ENCODE measurements around the gene TMEM107.

Gene TMEM107

DNA sequence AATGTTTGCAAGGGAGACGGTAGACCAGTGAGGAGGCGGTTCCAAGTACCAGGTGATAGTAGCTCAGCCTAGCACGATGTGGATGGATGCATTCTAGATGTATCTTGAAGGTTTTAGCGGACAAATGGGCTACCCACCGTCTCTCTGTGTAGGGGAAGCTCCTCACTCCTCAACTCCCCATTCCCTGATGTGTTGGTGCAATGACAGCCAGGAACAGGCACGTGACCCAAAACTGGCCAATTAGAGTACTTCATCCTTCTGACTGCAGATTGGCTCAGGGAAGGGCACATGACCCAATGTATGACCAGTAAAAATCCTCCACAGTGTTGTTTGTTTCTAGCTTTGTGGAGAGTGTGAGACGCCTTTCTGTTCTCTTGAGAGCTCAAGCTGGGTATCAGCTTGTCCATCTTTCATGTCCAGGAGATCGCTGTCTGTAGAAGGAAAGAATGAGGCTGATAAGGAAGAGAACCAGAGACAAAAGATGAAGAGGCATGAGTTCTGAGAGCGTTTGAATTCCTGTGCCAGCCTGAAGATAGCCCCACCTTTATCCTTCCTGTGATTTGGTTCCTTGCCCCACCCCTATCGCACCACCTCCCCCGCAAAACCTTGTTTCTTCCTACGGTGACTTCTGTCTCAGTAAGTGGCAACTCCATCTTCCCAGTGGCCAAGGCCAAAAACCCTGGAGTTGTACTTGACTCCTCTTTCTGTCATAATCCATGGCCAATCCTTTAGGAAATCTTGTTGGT lies 16.1 kb upstream of the TMEM107 start:
- peak overlapping the region; percentile 46 for H3K4me3 ChIP-seq (ENCODE audit: insufficient read depth, low read length, poor library complexity, severe bottlenecking)

DNA sequence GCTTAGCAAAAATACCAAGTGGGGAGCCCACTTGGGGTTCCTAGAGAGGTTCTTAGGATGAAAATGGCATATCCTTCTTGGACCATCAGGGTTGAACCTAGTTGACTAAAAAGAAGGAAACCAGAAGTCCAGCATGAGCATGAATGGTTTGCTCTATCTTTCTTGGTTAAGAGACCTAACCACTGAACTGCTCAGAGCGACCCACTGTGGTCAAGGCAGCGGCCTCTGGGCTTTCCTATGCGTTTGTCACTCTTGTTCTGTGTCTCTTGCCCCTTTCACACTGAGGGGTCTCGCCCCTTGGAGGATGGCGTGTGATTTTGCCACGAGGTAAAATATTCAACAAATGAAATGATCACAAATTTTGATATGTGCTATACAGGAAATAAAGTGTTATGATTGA lies 14.3 kb upstream of the TMEM107 start:
- H4K20me1 ChIP-seq (ENCODE audit: low read depth, low read length) = no peaks in the 10 kb centered on the region
- TF ChIP-seq EZH2phosphoT487 (conservative IDR thresholded peaks at IDR 0.05; ENCODE audit: low read length) = no peak
- H3K9ac ChIP-seq (ENCODE audit: low read length) = peak overlapping the region; percentile 75
- H3K9me3 ChIP-seq (ENCODE audit: insufficient read depth, low read length) = no peaks in the 10 kb centered on the region
- no peaks in the 10 kb centered on the region for H3K36me3 ChIP-seq (ENCODE audit: low read length)
- peak overlapping the region; percentile 74 for H3K4me2 ChIP-seq (ENCODE audit: low read depth, low read length, poor library complexity, severe bottlenecking)
- peak overlapping the region; percentile 49 for H3K4me3 ChIP-seq (ENCODE audit: insufficient read depth, low read length, poor library complexity, severe bottlenecking)
- peaks cover 32% of the 10 kb centered on the region for H3F3A ChIP-seq (ENCODE audit: insufficient read depth)
- no peaks in the 10 kb centered on the region for H3K9me2 ChIP-seq (replicated peaks; ENCODE audit: insufficient read depth, low read length)
- H3K79me2 ChIP-seq (ENCODE audit: insufficient read depth, low read length) = peaks cover 13% of the 10 kb centered on the region; the same call in 1 of the 2 replicates
- H3K27ac ChIP-seq (ENCODE audit: low read depth, low read length) = peak overlapping the region; percentile 54
- no peaks in the 10 kb centered on the region for H3K27me3 ChIP-seq (ENCODE audit: low read length)
- H2AFZ ChIP-seq (ENCODE audit: low read depth, low read length, severe bottlenecking) = peak overlapping the region; percentile 53

More for the DNA sequence above, 16.1 kb upstream of the TMEM107 start:
- peak overlapping the region; percentile 53 for H3K9ac ChIP-seq (ENCODE audit: low read length)
- peaks cover 21% of the 10 kb centered on the region for H3F3A ChIP-seq (ENCODE audit: insufficient read depth)
- peaks cover 13% of the 10 kb centered on the region; the same call in 1 of the 2 replicates for H3K79me2 ChIP-seq (ENCODE audit: insufficient read depth, low read length)
- no peaks in the 10 kb centered on the region for H3K27me3 ChIP-seq (ENCODE audit: low read length)
- peak overlapping the region; percentile 57 for H2AFZ ChIP-seq (ENCODE audit: low read depth, low read length, severe bottlenecking)
- H3K4me2 ChIP-seq (ENCODE audit: low read depth, low read length, poor library complexity, severe bottlenecking) = peak overlapping the region; percentile 77
- TF ChIP-seq, protein P1, sequence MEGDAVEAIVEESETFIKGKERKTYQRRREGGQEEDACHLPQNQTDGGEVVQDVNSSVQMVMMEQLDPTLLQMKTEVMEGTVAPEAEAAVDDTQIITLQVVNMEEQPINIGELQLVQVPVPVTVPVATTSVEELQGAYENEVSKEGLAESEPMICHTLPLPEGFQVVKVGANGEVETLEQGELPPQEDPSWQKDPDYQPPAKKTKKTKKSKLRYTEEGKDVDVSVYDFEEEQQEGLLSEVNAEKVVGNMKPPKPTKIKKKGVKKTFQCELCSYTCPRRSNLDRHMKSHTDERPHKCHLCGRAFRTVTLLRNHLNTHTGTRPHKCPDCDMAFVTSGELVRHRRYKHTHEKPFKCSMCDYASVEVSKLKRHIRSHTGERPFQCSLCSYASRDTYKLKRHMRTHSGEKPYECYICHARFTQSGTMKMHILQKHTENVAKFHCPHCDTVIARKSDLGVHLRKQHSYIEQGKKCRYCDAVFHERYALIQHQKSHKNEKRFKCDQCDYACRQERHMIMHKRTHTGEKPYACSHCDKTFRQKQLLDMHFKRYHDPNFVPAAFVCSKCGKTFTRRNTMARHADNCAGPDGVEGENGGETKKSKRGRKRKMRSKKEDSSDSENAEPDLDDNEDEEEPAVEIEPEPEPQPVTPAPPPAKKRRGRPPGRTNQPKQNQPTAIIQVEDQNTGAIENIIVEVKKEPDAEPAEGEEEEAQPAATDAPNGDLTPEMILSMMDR (IDR thresholded peaks at IDR 0.05; ENCODE audit: insufficient read depth, low read length, poor library complexity, severe bottlenecking) = no peak
- TF ChIP-seq EZH2phosphoT487 (conservative IDR thresholded peaks at IDR 0.05; ENCODE audit: low read length) = no peak
- H3K27ac ChIP-seq (ENCODE audit: low read depth, low read length) = peak overlapping the region; percentile 44
- H3K36me3 ChIP-seq (ENCODE audit: low read length) = no peaks in the 10 kb centered on the region
- H4K20me1 ChIP-seq (ENCODE audit: low read depth, low read length) = no peaks in the 10 kb centered on the region
- H3K9me3 ChIP-seq (ENCODE audit: insufficient read depth, low read length) = no peaks in the 10 kb centered on the region
- no peaks in the 10 kb centered on the region for H3K9me2 ChIP-seq (replicated peaks; ENCODE audit: insufficient read depth, low read length)

DNA sequence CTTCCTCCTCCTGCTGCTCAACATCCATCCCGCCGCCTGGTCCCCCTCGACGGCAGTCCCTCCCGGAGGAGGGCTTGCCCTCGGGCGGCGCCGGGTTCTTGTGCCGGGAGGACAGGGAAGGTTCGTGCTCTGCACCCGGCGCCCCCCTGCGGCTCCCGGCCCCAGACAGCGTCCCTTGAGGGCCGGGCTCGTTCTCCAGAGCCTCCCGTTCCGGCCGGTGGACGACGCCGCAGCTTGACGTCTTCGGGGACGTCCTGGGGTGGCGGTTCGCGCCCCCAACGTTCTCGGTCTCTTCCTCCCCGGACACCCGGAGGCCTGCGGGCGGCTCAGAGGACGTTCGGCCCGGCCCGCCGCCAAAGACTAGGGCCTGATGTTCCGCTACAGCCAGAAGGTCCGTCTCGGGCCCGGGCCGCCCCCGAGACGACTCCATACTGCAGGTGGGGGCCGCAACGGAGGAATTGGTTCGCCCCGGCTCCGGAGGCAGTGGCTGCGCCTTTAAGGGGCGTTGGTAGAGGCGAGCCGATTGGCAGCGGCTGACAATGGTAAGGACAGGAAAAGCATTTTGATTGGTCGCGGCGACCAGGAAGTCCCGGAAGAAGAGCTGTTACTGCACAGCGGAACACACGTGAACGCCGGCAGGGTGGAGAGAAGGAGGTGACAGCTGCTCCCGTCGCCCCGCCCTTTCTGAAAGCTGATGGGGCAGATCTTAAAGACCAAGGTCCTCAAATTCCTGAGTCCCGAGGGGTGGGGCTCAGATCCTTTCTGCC lies 13.7 kb upstream of the TMEM107 start, which contains the start of gene BORCS6:
BORCS6 (minus strand) TSS at position 470 of the 767 bp plus-strand sequence; CDS start at position 430, 40 bp downstream.
- Histone ChIP-seq H3K79me2 (ENCODE audit: insufficient read depth, low read length) (peaks cover 13% of the 10 kb centered on the region; the same call in 1 of the 2 replicates), H3K9me2 (replicated peaks; ENCODE audit: insufficient read depth, low read length) (no peaks in the 10 kb centered on the region), H3K9ac (ENCODE audit: low read length) (peak within 1 kb of the TSS; percentile 75), H3K27ac (ENCODE audit: low read depth, low read length) (peak within 1 kb of the TSS; percentile 79), H3K36me3 (ENCODE audit: low read length) (no peaks in the 10 kb centered on the region), H3K4me2 (ENCODE audit: low read depth, low read length, poor library complexity, severe bottlenecking) (peak within 1 kb of the TSS; percentile 78), H3K4me3 (ENCODE audit: insufficient read depth, low read length, poor library complexity, severe bottlenecking) (peak within 1 kb of the TSS; percentile 84), H2AFZ (ENCODE audit: low read depth, low read length, severe bottlenecking) (peak within 1 kb of the TSS; percentile 55), H3F3A (ENCODE audit: insufficient read depth) (peaks cover 32% of the 10 kb centered on the region), H3K27me3 (ENCODE audit: low read length) (no peaks in the 10 kb centered on the region), H3K9me3 (ENCODE audit: insufficient read depth, low read length) (no peaks in the 10 kb centered on the region), H4K20me1 (ENCODE audit: low read depth, low read length) (no peaks in the 10 kb centered on the region)
- no peak for TF ChIP-seq EZH2phosphoT487 (conservative IDR thresholded peaks at IDR 0.05; ENCODE audit: low read length)
- TF ChIP-seq, protein P1 (IDR thresholded peaks at IDR 0.05; ENCODE audit: insufficient read depth, low read length, poor library complexity, severe bottlenecking) = no peak
